Karpas-422 (cell line): ENCODE results near the gene ZNF367. TPM values are rescaled to one million over a fixed set of nuclear protein-coding genes. Genes with fewer than 3 reads are reported as not detected.
A peak's percentile ranks its signal among the peaks of the same experiment; 100 is the strongest.

Experiments used
- DNase-seq: peaks from one replicate; pipeline ENCODE4 v3.0.0-alpha.2; 2015
- H2AFZ ChIP-seq: fragments of 200-600 bp; sonication (generic); 2 replicates; pipeline ENCODE4 v1.6.1; 2014; ENCODE audit warnings: antibody characterized with exemption, low read length, mixed read lengths
- H3K27ac ChIP-seq: fragments of 200-600 bp; sonication (generic); 2 replicates; pipeline ENCODE4 v1.5.1; 2014; ENCODE audit warnings: mild to moderate bottlenecking, low read length, moderate library complexity
- H3K27me3 ChIP-seq: fragments of 200-600 bp; sonication (generic); 2 replicates; pipeline ENCODE4 v1.6.1; 2014; ENCODE audit warnings: low read length, mixed read lengths
- H3K36me3 ChIP-seq: fragments of 200-600 bp; sonication (generic); 2 replicates; pipeline ENCODE4 v1.6.1; 2014; ENCODE audit warnings: low read length, mixed read lengths; ENCODE audit not compliant: insufficient read depth
- H3K4me1 ChIP-seq: fragments of 200-600 bp; sonication (generic); 2 replicates; pipeline ENCODE4 v1.6.1; 2014; ENCODE audit warnings: mild to moderate bottlenecking, low read length, mixed read lengths
- H3K4me2 ChIP-seq: fragments of 200-600 bp; sonication (generic); 2 replicates; pipeline ENCODE4 v1.6.1; 2014; ENCODE audit warnings: low read length, low read depth, mild to moderate bottlenecking; ENCODE audit not compliant: poor library complexity, severe bottlenecking
- H3K4me3 ChIP-seq: fragments of 200-600 bp; sonication (generic); 2 replicates; pipeline ENCODE4 v1.5.1; 2014; ENCODE audit warnings: mild to moderate bottlenecking, antibody characterized with exemption, low read length, mixed read lengths
- H3K79me2 ChIP-seq: fragments of 200-600 bp; sonication (generic); 2 replicates; pipeline ENCODE4 v1.6.1; 2014; ENCODE audit warnings: mild to moderate bottlenecking, low read length, mixed read lengths
- H3K9ac ChIP-seq: fragments of 200-600 bp; sonication (generic); 2 replicates; pipeline ENCODE4 v1.6.0; 2014; ENCODE audit warnings: low read length
- H3K9me2 ChIP-seq: fragments of 200-600 bp; sonication (generic), shearing (Covaris generic); replicated peaks from 2 replicates; pipeline ENCODE4 v1.6.0; 2014; ENCODE audit warnings: mild to moderate bottlenecking, low read length, moderate library complexity; ENCODE audit not compliant: insufficient read depth
- H3K9me3 ChIP-seq: fragments of 300-700, 200-600 bp; sonication (generic); 2 replicates; pipeline ENCODE4 v1.6.1; 2014; ENCODE audit warnings: low read length, mixed read lengths
- H4K20me1 ChIP-seq: fragments of 200-600 bp; sonication (generic); 2 replicates; pipeline ENCODE4 v1.6.1; 2014; ENCODE audit warnings: mild to moderate bottlenecking, antibody characterized with exemption, low read length, low read depth; ENCODE audit not compliant: insufficient read depth
- total RNA-seq: library from RNA; depleted of rRNA; stranded (reverse); fragments of >200 nt; shearing (Covaris generic); gene quantifications from 2 replicates; pipeline ENCODE4 v1.2.3, GENCODE V29; 2014; ENCODE audit warnings: low replicate concordance; rRNA removed

Gene ZNF367
- total RNA-seq: 5.5 and 6.8 TPM in 2 replicates

DNA sequence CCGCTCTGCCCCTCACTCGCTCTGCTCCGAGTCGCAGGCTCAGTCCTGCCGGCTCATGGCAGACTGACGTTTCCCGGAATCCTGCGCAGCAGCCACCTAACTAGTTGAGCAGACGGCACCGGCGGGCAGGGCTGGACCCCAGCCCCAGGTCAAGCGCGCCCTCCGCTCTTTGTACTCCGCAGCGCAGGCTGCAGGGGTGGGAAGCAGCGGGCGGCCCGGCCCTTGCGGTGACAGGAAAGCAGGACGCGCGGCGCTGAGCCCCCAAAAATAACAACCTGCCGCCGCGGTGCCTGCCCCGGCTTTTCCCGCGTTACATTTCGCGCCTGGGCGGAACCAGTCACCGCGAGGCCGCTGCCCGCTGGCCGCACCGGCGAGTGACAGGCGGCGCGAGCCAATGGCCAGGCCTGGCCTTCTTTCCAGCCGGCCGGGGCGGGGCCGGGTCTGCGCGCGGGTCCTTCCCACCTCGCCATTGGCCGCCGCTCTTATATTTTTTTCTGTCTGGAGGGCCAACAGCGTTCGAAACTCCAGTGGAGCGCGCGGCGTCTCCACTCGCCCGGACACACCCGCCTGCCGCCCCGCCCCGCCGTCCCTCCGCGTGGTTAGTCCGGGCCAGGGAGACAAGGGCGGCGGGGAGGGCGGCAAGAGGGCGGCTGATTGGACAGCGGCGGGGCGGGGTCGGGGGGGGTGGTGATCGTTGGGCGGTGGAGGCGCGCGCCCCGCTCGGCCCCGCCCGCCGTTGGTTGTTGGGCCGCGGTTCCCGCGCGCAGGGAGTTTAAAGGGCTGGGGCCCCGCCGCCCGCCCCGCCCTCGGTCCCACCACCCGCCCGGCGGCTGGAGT is at the start of gene ZNF367:
Gene ZNF367, minus strand, starts transcription at position 288 of the 837 bp plus-strand sequence. CDS start 338 bp downstream, outside the sequence.
- Histone ChIP-seq H3K4me1 (peaks cover 54% of the 10 kb centered on the region), H3K4me3 (peak within 1 kb of the TSS; percentile 99), H3K4me2 (peak within 1 kb of the TSS; percentile 94), H3K36me3 (no peaks in the 10 kb centered on the region), H3K9me3 (no peaks in the 10 kb centered on the region), H3K27me3 (no peaks in the 10 kb centered on the region), H3K27ac (peak within 1 kb of the TSS; percentile 90), H3K9me2 (no peaks in the 10 kb centered on the region), H2AFZ (no peak within 1 kb of the TSS), H3K79me2 (peaks cover 49% of the 10 kb centered on the region), H4K20me1 (peaks cover 7% of the 10 kb centered on the region; the same call in 1 of the 2 replicates), H3K9ac (peak within 1 kb of the TSS; percentile 96)
- DNase-seq: peak; percentile 98

DNA sequence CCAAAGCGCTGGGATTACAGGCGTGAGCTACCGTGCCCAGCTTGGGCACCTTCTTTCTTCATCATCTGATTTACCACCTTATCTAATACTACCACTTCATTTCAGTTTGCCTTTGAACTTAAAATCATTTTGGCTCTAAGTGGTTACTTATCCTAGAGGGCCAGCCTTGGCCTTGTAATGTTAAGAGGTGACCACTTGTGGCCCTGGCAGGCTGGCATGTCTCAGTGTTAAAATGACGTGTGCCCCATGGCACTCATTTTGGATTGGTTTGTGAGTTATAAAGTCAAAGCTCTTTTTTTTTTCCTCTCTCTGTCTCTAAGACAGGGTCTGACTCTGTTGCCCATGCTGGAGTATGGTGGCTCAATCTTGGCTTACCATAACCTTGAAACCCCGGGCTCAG is 49.6 kb upstream of the ZNF367 start:
- no peaks in the 10 kb centered on the region for H3K4me1 ChIP-seq
- no peak overlapping the region for H3K4me2 ChIP-seq
- no peaks in the 10 kb centered on the region for H3K9me3 ChIP-seq
- H3K9me2 ChIP-seq: no peaks in the 10 kb centered on the region
- H3K79me2 ChIP-seq: no peaks in the 10 kb centered on the region
- H4K20me1 ChIP-seq: no peaks in the 10 kb centered on the region
- H3K36me3 ChIP-seq: no peaks in the 10 kb centered on the region
- no peak overlapping the region for H3K27ac ChIP-seq
- no peak overlapping the region for H2AFZ ChIP-seq
- no peak overlapping the region for H3K4me3 ChIP-seq
- DNase-seq: no peak
- H3K27me3 ChIP-seq: no peaks in the 10 kb centered on the region
- no peak overlapping the region for H3K9ac ChIP-seq

GRCh38 chr9:96464426-96464825 is 46.3 kb upstream of the ZNF367 start:
- H3K9ac ChIP-seq: no peak overlapping the region
- H3K9me2 ChIP-seq: no peaks in the 10 kb centered on the region
- no peaks in the 10 kb centered on the region for H3K9me3 ChIP-seq
- H3K36me3 ChIP-seq: no peaks in the 10 kb centered on the region
- H3K4me1 ChIP-seq: no peaks in the 10 kb centered on the region
- no peaks in the 10 kb centered on the region for H3K79me2 ChIP-seq
- no peak overlapping the region for H2AFZ ChIP-seq
- no peaks in the 10 kb centered on the region for H4K20me1 ChIP-seq
- no peak overlapping the region for H3K27ac ChIP-seq
- H3K4me2 ChIP-seq: no peak overlapping the region
- H3K27me3 ChIP-seq: no peaks in the 10 kb centered on the region
- no peak overlapping the region for H3K4me3 ChIP-seq
- no peak for DNase-seq

GRCh38 chr9:96462541-96462940 is 44.4 kb upstream of the ZNF367 start:
- no peaks in the 10 kb centered on the region for H3K4me1 ChIP-seq
- no peaks in the 10 kb centered on the region for H3K79me2 ChIP-seq

GRCh38 chr9:96461336-96461735 is 43.2 kb upstream of the ZNF367 start:
- Histone ChIP-seq H4K20me1 (no peaks in the 10 kb centered on the region), H3K4me2 (no peak overlapping the region), H3K9me2 (no peaks in the 10 kb centered on the region), H3K4me3 (no peak overlapping the region), H3K27ac (no peak overlapping the region), H3K27me3 (no peaks in the 10 kb centered on the region), H3K9me3 (no peaks in the 10 kb centered on the region), H3K4me1 (no peaks in the 10 kb centered on the region), H3K9ac (no peak overlapping the region), H2AFZ (no peak overlapping the region), H3K36me3 (no peaks in the 10 kb centered on the region), H3K79me2 (no peaks in the 10 kb centered on the region)
- DNase-seq: no peak

More at GRCh38 chr9:96462541-96462940, 44.4 kb upstream of the ZNF367 start:
- H2AFZ ChIP-seq: no peak overlapping the region
- H3K4me2 ChIP-seq: no peak overlapping the region
- DNase-seq: no peak
- H3K4me3 ChIP-seq: no peak overlapping the region
- no peaks in the 10 kb centered on the region for H3K27me3 ChIP-seq
- no peaks in the 10 kb centered on the region for H4K20me1 ChIP-seq
- no peaks in the 10 kb centered on the region for H3K9me2 ChIP-seq
- H3K9ac ChIP-seq: no peak overlapping the region
- no peaks in the 10 kb centered on the region for H3K9me3 ChIP-seq
- H3K27ac ChIP-seq: no peak overlapping the region
- no peaks in the 10 kb centered on the region for H3K36me3 ChIP-seq

DNA sequence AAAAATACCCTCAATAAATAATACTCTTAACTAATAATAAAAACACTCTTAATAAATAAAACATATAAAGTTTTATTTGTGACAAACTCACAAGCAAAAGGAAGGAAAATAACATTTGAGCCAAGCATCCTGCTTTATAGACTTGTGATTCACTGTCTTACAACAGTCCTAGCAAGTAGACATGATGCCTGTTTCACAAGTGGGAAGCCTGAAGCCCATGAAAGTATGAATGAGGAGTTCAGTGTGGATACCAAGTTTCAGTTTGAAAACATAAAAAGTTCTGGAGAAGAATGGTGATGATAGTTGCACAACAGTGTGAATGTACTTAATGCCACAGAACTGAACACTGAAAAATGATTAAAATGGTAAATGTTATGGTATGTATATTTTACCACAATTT is 42.7 kb upstream of the ZNF367 start:
- H3K36me3 ChIP-seq: no peaks in the 10 kb centered on the region

GRCh38 chr9:96460470-96460869 is 42.3 kb upstream of the ZNF367 start:
- H3K79me2 ChIP-seq: no peaks in the 10 kb centered on the region
- H3K27ac ChIP-seq: no peak overlapping the region
- H4K20me1 ChIP-seq: no peaks in the 10 kb centered on the region
- DNase-seq: no peak
- no peak overlapping the region for H3K4me2 ChIP-seq
- H3K36me3 ChIP-seq: no peaks in the 10 kb centered on the region
- no peaks in the 10 kb centered on the region for H3K9me3 ChIP-seq
- H3K4me3 ChIP-seq: no peak overlapping the region
- no peaks in the 10 kb centered on the region for H3K9me2 ChIP-seq
- no peaks in the 10 kb centered on the region for H3K4me1 ChIP-seq
- H3K9ac ChIP-seq: no peak overlapping the region
- no peaks in the 10 kb centered on the region for H3K27me3 ChIP-seq
- H2AFZ ChIP-seq: no peak overlapping the region

More for the DNA sequence above, 42.7 kb upstream of the ZNF367 start:
- Histone ChIP-seq H3K27me3 (no peaks in the 10 kb centered on the region), H2AFZ (no peak overlapping the region), H3K4me3 (no peak overlapping the region), H3K9me2 (no peaks in the 10 kb centered on the region), H3K27ac (no peak overlapping the region), H3K9me3 (no peaks in the 10 kb centered on the region), H3K79me2 (no peaks in the 10 kb centered on the region), H3K4me2 (no peak overlapping the region), H4K20me1 (no peaks in the 10 kb centered on the region), H3K9ac (no peak overlapping the region), H3K4me1 (no peaks in the 10 kb centered on the region)
- no peak for DNase-seq

DNA sequence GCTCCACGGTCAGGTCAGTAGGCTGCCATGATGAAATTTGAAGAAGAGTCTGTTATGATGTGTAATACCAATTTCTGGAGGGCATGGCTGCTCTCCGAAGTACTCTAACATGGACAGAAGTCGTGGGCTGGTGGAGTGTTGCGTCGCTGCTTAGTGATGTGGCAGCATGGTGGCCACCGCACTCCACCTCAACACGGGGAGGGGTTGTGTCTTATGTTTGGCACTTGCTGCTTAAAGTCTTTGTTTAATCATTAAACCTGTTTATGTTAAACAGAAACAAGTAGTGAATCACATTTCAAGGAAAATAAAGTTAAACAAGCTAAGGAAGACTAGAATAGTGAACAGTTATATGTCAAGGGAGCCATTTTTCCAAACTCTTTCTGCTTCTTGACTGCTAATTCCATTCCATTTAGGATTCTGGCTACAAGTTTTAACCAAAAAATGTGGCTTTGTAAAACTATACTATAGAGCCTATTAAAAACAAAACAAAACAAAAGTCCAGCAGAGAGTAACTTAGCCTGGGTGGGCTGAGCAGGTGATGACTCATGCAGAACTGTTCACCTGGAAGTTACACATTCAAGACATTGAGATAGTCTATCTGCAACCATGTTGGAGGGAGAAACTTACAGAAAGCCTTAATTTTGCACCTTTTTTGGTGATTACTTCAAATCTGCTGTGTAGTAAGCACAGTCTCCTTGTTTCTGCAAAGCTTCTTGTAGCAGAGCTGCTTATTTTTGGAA is 41.3 kb upstream of the ZNF367 start:
- Histone ChIP-seq H3K27ac (no peak overlapping the region), H3K9me2 (no peaks in the 10 kb centered on the region), H3K4me1 (no peaks in the 10 kb centered on the region), H3K9ac (no peak overlapping the region), H3K79me2 (no peaks in the 10 kb centered on the region), H2AFZ (no peak overlapping the region), H3K9me3 (no peaks in the 10 kb centered on the region), H4K20me1 (no peaks in the 10 kb centered on the region), H3K4me2 (no peak overlapping the region), H3K27me3 (no peaks in the 10 kb centered on the region), H3K4me3 (no peak overlapping the region), H3K36me3 (no peaks in the 10 kb centered on the region)
- DNase-seq: no peak
